Adrenal gland (tissue), 12 donors: Measurements from ENCODE around the gene THADA. TPM values are rescaled to one million over a fixed set of nuclear protein-coding genes. Genes with fewer than 3 reads are reported as not detected.

Experiments used
- DNase-seq, 7 donors: peaks; one replicate each; pipeline ENCODE4 v3.0.0-alpha.2; 2019 to 2020
- H3K27ac ChIP-seq, 5 donors: fragments of 200-600 bp; sonication (generic) in 4 of 5; 1 replicate in 3 of 5; 2 replicates in 2 of 5; pipeline versions ENCODE4 v1.5.1 to v1.8.0; 2016 to 2020; ENCODE audit warnings: mild to moderate bottlenecking in 1 of 5
- H3K27me3 ChIP-seq: fragments of 200-600 bp; 2 replicates; pipeline ENCODE4 v1.8.0; 2021
- H3K36me3 ChIP-seq, 2 donors: fragments of 200-600 bp; replicated peaks in 1 of 2; 1 replicate in 1 of 2; 2 replicates in 1 of 2; pipeline versions ENCODE4 v1.5.1 to v1.8.0; 2018 to 2022
- H3K4me1 ChIP-seq, 2 donors: fragments of 200-600 bp; replicated peaks in 1 of 2; 1 replicate in 1 of 2; 2 replicates in 1 of 2; pipeline versions ENCODE4 v1.5.1 to v1.8.0; 2018 to 2021
- H3K4me3 ChIP-seq, 4 donors: fragments of 200-600 bp; sonication (generic) in 3 of 4; one replicate each; pipeline ENCODE4 v1.5.1; 2016 to 2018
- H3K9me3 ChIP-seq, 3 donors: fragments of 200-600 bp; sonication (generic) in 1 of 3; replicated peaks in 1 of 3; 1 replicate in 2 of 3; 2 replicates in 1 of 3; pipeline versions ENCODE4 v1.5.1 to v1.8.0; 2016 to 2021
- POLR2A ChIP-seq, 2 donors: fragments of 450-650 bp; IDR thresholded peaks; one replicate each; pipeline ENCODE4 v1.6.1; 2017; ENCODE audit warnings: antibody characterized with exemption in 2 of 2, mild to moderate bottlenecking in 2 of 2, moderate library complexity in 1 of 2
- WGBS, 4 donors: extraction: QIAGEN DNeasy Blood & Tissue Kit in 2 of 4; methylation state at CpG; one replicate each; pipeline versions ENCODE4 v1.1.5 to v1.1.7; 2013 to 2017; 5-methylcytosine and 5-hydroxymethylcytosine counted together
- intact Hi-C, 2 donors: fragments of 100-400 bp; cut with DNase I; formaldehyde crosslinking; loops; one replicate each; pipeline versions ENCODE4 v1.14.1 to v1.15.0; 2022 to 2023
- polyA plus RNA-seq, 3 donors: library from polyadenylated mRNA; stranded (reverse); fragments of 200-250 nt in 2 of 3; fragments of 350-450 nt in 1 of 3; fragmentation: Illumina TruSeq in 1 of 3; extraction: RNeasy Lipid Tissue Mini Kit (QIAGEN cat#74804) in 1 of 3; gene quantifications; one replicate each; pipeline ENCODE4 v1.2.3, GENCODE V29; 2013 to 2014
- total RNA-seq, 9 donors: library from RNA; depleted of rRNA in 4 of 9; stranded (reverse); fragments of >200 nt in 4 of 9; fragments of 120-200 nt in 1 of 9; fragmentation: NEBNext Ultra II Directional in 1 of 9; extraction: Animal tissue kit (Norgen Biotek cat#: 25700) in 1 of 9; gene quantifications; one replicate each; pipeline versions ENCODE4 v1.1.0 to v1.2.4, GENCODE V29; 2013 to 2023
- TF ChIP-seq, protein P1 (sequence below), 6 experiments: fragments of 450-650 bp in 4 of 6; fragments of 200-600 bp in 2 of 6; sonication (generic) in 1 of 6; IDR thresholded peaks; 1 replicate in 5 of 6; 2 replicates in 1 of 6; pipeline versions ENCODE4 v1.5.1 to v1.8.0; 2016 to 2021; ENCODE audit warnings: antibody characterized with exemption in 6 of 6, mild to moderate bottlenecking in 2 of 6, moderate library complexity in 1 of 6
- donor health status: healthy with polysubstance abuse.
- donor health status: Bipolar disorder and iron deficiency.
- donor health status: DM: yes; HTN: yes; CAD: no.
- donor health status: DM: no; HTN: no; CAD: no.
- donor health status: DM: no; HTN: no; CAD: no.
- donor health status: DM: yes; HTN: yes; CAD: no.

The THADA gene
- total and polyA plus RNA-seq, 12 donors, result 14.1 to 38.4 (median 25.4) TPM

DNA sequence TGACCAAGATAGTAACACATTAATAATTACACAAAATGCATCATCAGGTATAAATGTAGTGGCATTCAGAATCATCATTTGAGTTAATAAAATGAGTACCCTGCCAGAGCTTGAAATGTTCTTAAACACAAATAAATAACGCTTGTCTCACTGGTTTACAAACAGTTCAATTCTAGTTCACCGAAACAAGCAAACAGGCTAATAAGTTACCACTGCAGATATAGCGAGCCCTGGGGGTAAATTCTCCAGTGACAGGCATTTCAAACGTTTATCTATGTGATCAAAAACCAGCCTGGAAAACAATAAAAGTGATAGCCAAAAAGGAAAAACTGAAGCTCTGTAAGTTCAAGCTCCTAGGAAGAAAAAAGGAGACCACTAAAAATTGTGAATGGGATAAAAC is 152.6 kb downstream of the THADA start:
- WGBS, 4 donors, result 73 to 89% (median 84%) methylated on average over 4 of the region's 4 CpGs
- no peak overlapping the region for H3K27ac ChIP-seq
- no peaks in the 10 kb centered on the region for H3K36me3 ChIP-seq
- TF ChIP-seq, protein P1, sequence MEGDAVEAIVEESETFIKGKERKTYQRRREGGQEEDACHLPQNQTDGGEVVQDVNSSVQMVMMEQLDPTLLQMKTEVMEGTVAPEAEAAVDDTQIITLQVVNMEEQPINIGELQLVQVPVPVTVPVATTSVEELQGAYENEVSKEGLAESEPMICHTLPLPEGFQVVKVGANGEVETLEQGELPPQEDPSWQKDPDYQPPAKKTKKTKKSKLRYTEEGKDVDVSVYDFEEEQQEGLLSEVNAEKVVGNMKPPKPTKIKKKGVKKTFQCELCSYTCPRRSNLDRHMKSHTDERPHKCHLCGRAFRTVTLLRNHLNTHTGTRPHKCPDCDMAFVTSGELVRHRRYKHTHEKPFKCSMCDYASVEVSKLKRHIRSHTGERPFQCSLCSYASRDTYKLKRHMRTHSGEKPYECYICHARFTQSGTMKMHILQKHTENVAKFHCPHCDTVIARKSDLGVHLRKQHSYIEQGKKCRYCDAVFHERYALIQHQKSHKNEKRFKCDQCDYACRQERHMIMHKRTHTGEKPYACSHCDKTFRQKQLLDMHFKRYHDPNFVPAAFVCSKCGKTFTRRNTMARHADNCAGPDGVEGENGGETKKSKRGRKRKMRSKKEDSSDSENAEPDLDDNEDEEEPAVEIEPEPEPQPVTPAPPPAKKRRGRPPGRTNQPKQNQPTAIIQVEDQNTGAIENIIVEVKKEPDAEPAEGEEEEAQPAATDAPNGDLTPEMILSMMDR (IDR thresholded peaks at IDR 0.05), result no peak
- TF ChIP-seq POLR2A (IDR thresholded peaks at IDR 0.05), result no peak
- peaks cover 0 to 16% of the 10 kb centered on the region in 2 donors for H3K4me1 ChIP-seq
- no peaks in the 10 kb centered on the region for H3K9me3 ChIP-seq
- H3K27me3 ChIP-seq, result no peaks in the 10 kb centered on the region
- no peak for DNase-seq
- intact Hi-C loops, result no loop called here
- H3K4me3 ChIP-seq, result no peak overlapping the region

DNA sequence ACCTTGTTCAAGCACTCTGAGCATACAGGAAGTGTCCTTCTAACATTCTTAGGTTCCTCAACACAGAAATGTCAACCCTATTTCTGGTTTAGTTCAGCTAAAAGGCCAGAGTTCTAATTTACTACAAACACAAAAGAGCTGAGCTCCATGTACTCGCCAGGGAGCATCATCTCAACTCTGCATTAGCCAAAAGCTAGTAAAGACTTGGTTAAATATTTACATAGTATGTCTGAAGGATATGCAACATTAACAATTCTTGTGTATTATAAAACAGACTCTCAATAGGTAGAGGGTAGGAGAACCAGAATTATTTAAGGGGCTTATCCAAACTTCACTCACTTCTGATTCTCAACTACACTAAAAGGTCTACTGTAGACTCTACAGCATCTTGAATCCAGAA is 154.6 kb downstream of the THADA start:
- H3K27ac ChIP-seq, result no peak overlapping the region
- intact Hi-C loops, result no loop called here
- H3K4me1 ChIP-seq, result peaks cover 0 to 25% of the 10 kb centered on the region in 2 donors
- TF ChIP-seq, protein P1 (IDR thresholded peaks at IDR 0.05), result no peak
- TF ChIP-seq POLR2A (IDR thresholded peaks at IDR 0.05), result no peak
- H3K36me3 ChIP-seq, result no peaks in the 10 kb centered on the region
- H3K27me3 ChIP-seq, result no peaks in the 10 kb centered on the region
- no peak overlapping the region for H3K4me3 ChIP-seq
- WGBS, 4 donors, result 90 to 100% (median 98%) methylated on average over 1 of the region's 1 CpG
- no peaks in the 10 kb centered on the region for H3K9me3 ChIP-seq
- DNase-seq, result no peak

DNA sequence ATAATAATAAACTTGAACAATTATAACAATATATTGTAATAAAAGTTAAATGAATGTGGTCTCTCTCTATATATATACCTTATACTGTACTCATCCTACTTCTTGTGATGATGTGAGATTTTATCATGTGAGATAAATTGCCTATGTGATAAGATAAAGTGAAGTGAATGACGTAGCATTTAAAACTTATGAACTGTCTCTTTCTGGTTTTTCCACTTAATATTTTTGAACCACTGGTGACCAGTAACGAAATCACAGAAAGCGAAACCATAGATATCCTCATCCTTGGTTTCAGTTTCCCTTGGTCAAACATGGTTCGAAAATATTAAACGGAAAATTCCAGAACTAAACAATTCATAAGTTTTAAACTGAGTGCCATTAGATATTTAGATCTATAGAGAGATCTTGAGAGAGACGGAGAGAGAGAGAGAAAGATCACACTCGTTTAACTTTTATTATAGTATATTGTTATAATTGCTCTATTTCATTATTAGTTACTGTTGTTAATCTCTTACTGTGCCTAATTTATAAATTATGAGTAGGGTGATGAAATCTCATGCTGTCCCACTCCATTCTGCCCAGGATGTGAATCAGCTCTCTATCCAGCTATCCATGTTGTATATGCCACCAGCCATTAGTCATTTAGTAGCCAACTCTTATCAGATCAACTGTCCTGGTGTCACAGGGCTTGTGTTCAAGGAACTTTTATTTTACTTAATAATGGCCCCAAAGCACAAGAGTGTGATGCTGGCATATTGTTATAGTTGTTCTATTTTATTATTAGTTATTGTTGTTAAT is 156.8 kb downstream of the THADA start:
- Histone ChIP-seq H3K9me3 (no peaks in the 10 kb centered on the region), H3K27me3 (no peaks in the 10 kb centered on the region), H3K36me3 (no peaks in the 10 kb centered on the region), H3K4me1 (peaks cover 0 to 31% of the 10 kb centered on the region in 2 donors), H3K27ac (peak overlapping the region in 3 of 5 donors; percentile 14 to 72 (median 67)), H3K4me3 (peak overlapping the region in 1 of 4 donors; percentile 14)
- 50 to 67% (median 61%) methylated on average over 7 of the region's 7 CpGs for WGBS, 4 donors
- intact Hi-C loops, result no loop called here
- TF ChIP-seq POLR2A (IDR thresholded peaks at IDR 0.05), result no peak
- TF ChIP-seq, protein P1 (IDR thresholded peaks at IDR 0.05), result no peak
- peak in 3 of 7 donors; percentile 42 to 53 (median 50) for DNase-seq

DNA sequence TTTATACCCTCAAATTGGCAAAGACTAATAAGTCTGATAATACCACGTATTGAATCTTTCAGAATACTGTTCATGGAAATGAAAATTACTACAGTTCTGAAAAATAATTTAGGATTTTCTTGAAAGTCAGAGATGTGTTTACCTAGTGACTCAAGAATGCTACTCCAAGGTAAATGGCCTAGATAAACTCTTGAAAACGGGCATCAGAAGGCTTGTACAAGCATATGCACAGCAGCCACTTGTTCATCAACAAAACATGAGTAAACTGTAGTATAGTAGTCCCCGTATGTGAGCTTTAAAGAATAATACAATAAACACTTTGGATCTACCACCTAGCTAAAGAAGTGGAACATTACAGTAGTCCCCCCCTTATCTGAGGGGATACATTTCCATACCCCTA is 157.5 kb downstream of the THADA start:
- 66 to 76% (median 70%) methylated on average over 3 of the region's 3 CpGs for WGBS, 4 donors
- intact Hi-C loops, result no loop called here

More for the DNA sequence above, 157.5 kb downstream of the THADA start:
- Histone ChIP-seq H3K4me3 (no peak overlapping the region), H3K27ac (peak overlapping the region in 1 of 5 donors; percentile 67), H3K9me3 (no peaks in the 10 kb centered on the region), H3K4me1 (peaks cover 0 to 31% of the 10 kb centered on the region in 2 donors), H3K36me3 (no peaks in the 10 kb centered on the region), H3K27me3 (no peaks in the 10 kb centered on the region)
- DNase-seq, result no peak
- TF ChIP-seq POLR2A (IDR thresholded peaks at IDR 0.05), result no peak
- TF ChIP-seq, protein P1 (IDR thresholded peaks at IDR 0.05), result no peak
